GM12878 (cell line): Measurements from ENCODE around the gene NUDT22. TPM values are rescaled to one million over a fixed set of nuclear protein-coding genes. Genes with fewer than 3 reads are reported as not detected.

Experiments
- ATAC-seq: fragments of 200-7000 bp; cut with Tn5 transposase; 3 replicates; pipeline ENCODE4 v1.9.1; 2020; ENCODE audit warnings: mild to moderate bottlenecking, moderate library complexity
- BruUV-seq: library from RNA; stranded (reverse); fragments of 400-500 nt; replicated peaks from 2 replicates; lab custom pipeline; 2021; lab: Mats Ljungman, UMichigan
- CTCF ChIA-PET: fragments of 300-600 bp; sonication (Branson Sonifier 250); formaldehyde crosslinking; extraction: SDS; loops from one replicate; lab custom pipeline; 2021; ENCODE audit warnings: inconsistent platforms; lab: Yijun Ruan, JAX
- POLR2A ChIA-PET: fragments of 350-600 bp; formaldehyde crosslinking; extraction: SDS; loops from one replicate; lab custom pipeline; 2021; ENCODE audit warnings: inconsistent platforms; lab: Charles Lee
- RAD21 ChIA-PET: fragments of 300-600 bp; sonication (Branson Sonifier 250); formaldehyde crosslinking; loops from one replicate; lab custom pipeline; 2023; ENCODE audit warnings: antibody characterized with exemption; ENCODE audit not compliant: unreplicated experiment; lab: Charles Lee
- SMC1A ChIA-PET: fragments of 300-600 bp; sonication (Branson Sonifier 250); formaldehyde crosslinking; loops from one replicate; lab custom pipeline; 2023; ENCODE audit not compliant: unreplicated experiment, uncharacterized antibody; lab: Charles Lee
- DNase-seq: peaks from one replicate; pipeline ENCODE4 v3.0.0-alpha.2; 2011; ENCODE audit warnings: low read depth, low spot score
- FAIRE-seq: peaks from 3 replicates; lab custom pipeline; 2011; peaks lifted over from hg19 to GRCh38; lab: Jason Lieb, UNC
- H2AFZ ChIP-seq: 2 replicates; pipeline ENCODE4 v1.6.0; 2011; ENCODE audit warnings: low read depth, low read length, control low read depth; ENCODE audit not compliant: control insufficient read depth
- H3K27ac ChIP-seq: 2 replicates; pipeline ENCODE4 v1.5.1; 2011; ENCODE audit warnings: control low read depth; ENCODE audit not compliant: control insufficient read depth, insufficient read depth
- H3K27me3 ChIP-seq, 2 experiments: replicated peaks in 1 of 2; 2 replicates each; pipeline versions ENCODE4 v1.6.0 to v1.6.1; 2011; ENCODE audit warnings: low read length in 1 of 2; ENCODE audit not compliant: control insufficient read depth in 2 of 2, insufficient read depth in 2 of 2
- H3K36me3 ChIP-seq, 2 experiments: 2 replicates each; pipeline ENCODE4 v1.5.1; 2011; ENCODE audit warnings: low read length in 1 of 2; ENCODE audit not compliant: control insufficient read depth in 2 of 2, insufficient read depth in 2 of 2
- H3K4me1 ChIP-seq: 2 replicates; pipeline ENCODE4 v1.6.1; 2011; ENCODE audit warnings: mild to moderate bottlenecking, low read length, moderate library complexity, mixed read lengths; ENCODE audit not compliant: control insufficient read depth, insufficient read depth
- H3K4me2 ChIP-seq: 2 replicates; pipeline ENCODE4 v1.6.0; 2011; ENCODE audit warnings: control low read depth; ENCODE audit not compliant: control insufficient read depth, insufficient read depth
- H3K4me3 ChIP-seq: fragments of 200-600 bp; sonication (generic); 2 replicates; pipeline ENCODE4 v1.5.1; 2016
- H3K79me2 ChIP-seq: 2 replicates; pipeline ENCODE4 v1.6.0; 2011; ENCODE audit warnings: low read length; ENCODE audit not compliant: control insufficient read depth, insufficient read depth
- H3K9ac ChIP-seq: 2 replicates; pipeline ENCODE4 v1.8.0; 2011; ENCODE audit warnings: low read length, control low read depth, mixed read lengths; ENCODE audit not compliant: control insufficient read depth, insufficient read depth
- H3K9me3 ChIP-seq: replicated peaks from 3 replicates; pipeline ENCODE4 v1.5.1; 2011; ENCODE audit warnings: mild to moderate bottlenecking, low read length; ENCODE audit not compliant: control insufficient read depth, insufficient read depth
- H4K20me1 ChIP-seq: 2 replicates; pipeline ENCODE4 v1.6.0; 2011; ENCODE audit not compliant: control insufficient read depth, insufficient read depth
- ATF7 ChIP-seq: fragments of 450-650 bp; IDR thresholded peaks from 2 replicates; pipeline ENCODE4 v1.6.1; 2016; ENCODE audit warnings: low read depth, mild to moderate bottlenecking
- EGR1 ChIP-seq, 2 experiments: IDR thresholded peaks; 1 replicate in 1 of 2; 2 replicates in 1 of 2; pipeline ENCODE4 v1.6.1; 2011 to 2012; ENCODE audit warnings: low read depth in 2 of 2, low read length in 2 of 2, borderline replicate concordance in 1 of 2, mild to moderate bottlenecking in 1 of 2, moderate library complexity in 1 of 2
- GATAD2B ChIP-seq: fragments of 450-650 bp; conservative IDR thresholded peaks from 2 replicates; pipeline ENCODE4 v1.6.1; 2017; ENCODE audit warnings: low read depth, mild to moderate bottlenecking, moderate library complexity
- HCFC1 ChIP-seq: fragments of 150-350 bp; IDR thresholded peaks from 2 replicates; pipeline ENCODE4 v1.6.1; 2014; ENCODE audit warnings: low read length
- HDAC2 ChIP-seq: fragments of 200-600 bp; sonication (generic); IDR thresholded peaks from 2 replicates; pipeline ENCODE4 v1.6.1; 2017
- MXI1 ChIP-seq: fragments of 150-350 bp; IDR thresholded peaks from 2 replicates; pipeline ENCODE4 v1.6.1; 2011; ENCODE audit warnings: low read depth, mild to moderate bottlenecking, inconsistent platforms, low read length, improper control_type of control experiment
- NBN ChIP-seq: fragments of 450-650 bp; IDR thresholded peaks from 2 replicates; pipeline ENCODE4 v1.6.1; 2016
- NR2C2 ChIP-seq: IDR thresholded peaks from 2 replicates; pipeline ENCODE4 v1.6.1; 2011; ENCODE audit warnings: borderline replicate concordance, low read depth; ENCODE audit not compliant: control insufficient read depth, insufficient read length
- POLR2AphosphoS5 ChIP-seq: IDR thresholded peaks from 2 replicates; pipeline ENCODE4 v1.6.1; 2011; ENCODE audit warnings: mild to moderate bottlenecking, low read length, inconsistent platforms
- ZNF207 ChIP-seq: fragments of 450-650 bp; IDR thresholded peaks from 2 replicates; pipeline ENCODE4 v1.6.1; 2014; ENCODE audit warnings: antibody characterized with exemption, mild to moderate bottlenecking, borderline replicate concordance
- WGBS: methylation state at CpG from one replicate; pipeline ENCODE4 v1.1.6; 2016; ENCODE audit warnings: low lambda C conversion rate; ENCODE audit not compliant: insufficient replicate concordance, insufficient coverage; ENCODE audit errors: missing lambda C conversion rate; 5-methylcytosine and 5-hydroxymethylcytosine counted together
- in situ Hi-C: fragments of 300-500 bp; cut with MboI; formaldehyde crosslinking; loops from 9 replicates; pipeline ENCODE4 v1.14.3; 2018; ENCODE audit warnings: mixed read lengths
- intact Hi-C: fragments of 100-400 bp; cut with micrococcal nuclease; formaldehyde crosslinking; loops from one replicate; pipeline ENCODE4 v1.14.2; 2022; ENCODE audit not compliant: unreplicated experiment
- polyA plus RNA-seq, 11 experiments: library from polyadenylated mRNA; depleted of rRNA in 4 of 11; unstranded in 6 of 11; stranded (reverse) in 5 of 11; fragments of >200 nt; fragmentation: Nextera tagmentation in 4 of 11; fragmentation: Illumina TruSeq in 1 of 11; extraction: Ambion mirVana in 4 of 11; extraction: Trizol in 1 of 11; gene quantifications; 1 replicate in 1 of 11; 2 replicates in 10 of 11; pipeline versions ENCODE4 v1.2.1 to v1.2.3, GENCODE V29; 2011 to 2016; ENCODE audit warnings: inconsistent platforms in 2 of 11, missing spikeins in 2 of 11, low read depth in 1 of 11
- total RNA-seq, 4 experiments: library from RNA; depleted of rRNA in 3 of 4; stranded (reverse); fragments of >200 nt in 3 of 4; fragmentation: Illumina TruSeq in 1 of 4; extraction: Trizol in 1 of 4; gene quantifications; 2 replicates each; pipeline versions ENCODE4 v1.2.1 to v1.2.3, GENCODE V29; 2013 to 2021
- TF ChIP-seq, protein P1 (sequence below): IDR thresholded peaks from 2 replicates; pipeline ENCODE4 v1.6.1; 2011; ENCODE audit warnings: borderline replicate concordance, low read depth, mild to moderate bottlenecking, moderate library complexity, mixed read lengths, low read length; ENCODE audit not compliant: insufficient read depth; ENCODE audit errors: extremely low read length
- TF ChIP-seq, protein P2 (sequence below), 3 experiments: IDR thresholded peaks in 2 of 3; conservative IDR thresholded peaks in 1 of 3; 2 replicates each; pipeline ENCODE4 v1.5.1; 2011; ENCODE audit warnings: low read depth in 3 of 3, low read length in 3 of 3, mild to moderate bottlenecking in 3 of 3, control low read depth in 2 of 3, moderate library complexity in 2 of 3, inconsistent platforms in 1 of 3, mixed read lengths in 1 of 3; ENCODE audit not compliant: control insufficient read depth in 2 of 3, insufficient read depth in 1 of 3; ENCODE audit errors: extremely low read depth in 1 of 3

The NUDT22 gene
- total and polyA plus RNA-seq, 10 of the 15 experiments (the other 5 are each of a cell fraction or from before 2014, with no cell fraction given), result 6.7 to 115 (median 64.7) TPM

- TF ChIP-seq POLR2AphosphoS5, result no peak
- TF ChIP-seq MXI1, result no peak
- TF ChIP-seq NR2C2, result no peak
- TF ChIP-seq, protein P1, sequence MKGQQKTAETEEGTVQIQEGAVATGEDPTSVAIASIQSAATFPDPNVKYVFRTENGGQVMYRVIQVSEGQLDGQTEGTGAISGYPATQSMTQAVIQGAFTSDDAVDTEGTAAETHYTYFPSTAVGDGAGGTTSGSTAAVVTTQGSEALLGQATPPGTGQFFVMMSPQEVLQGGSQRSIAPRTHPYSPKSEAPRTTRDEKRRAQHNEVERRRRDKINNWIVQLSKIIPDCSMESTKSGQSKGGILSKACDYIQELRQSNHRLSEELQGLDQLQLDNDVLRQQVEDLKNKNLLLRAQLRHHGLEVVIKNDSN, result no peak
- no peak for TF ChIP-seq HCFC1
- no peak for TF ChIP-seq NBN
- TF ChIP-seq GATAD2B, result no peak
- TF ChIP-seq, all 136 proteins: peak for 0
Measured at GRCh38 chr11:64253043-64253442, 27.0 kb downstream of the NUDT22 start (continued).

DNA sequence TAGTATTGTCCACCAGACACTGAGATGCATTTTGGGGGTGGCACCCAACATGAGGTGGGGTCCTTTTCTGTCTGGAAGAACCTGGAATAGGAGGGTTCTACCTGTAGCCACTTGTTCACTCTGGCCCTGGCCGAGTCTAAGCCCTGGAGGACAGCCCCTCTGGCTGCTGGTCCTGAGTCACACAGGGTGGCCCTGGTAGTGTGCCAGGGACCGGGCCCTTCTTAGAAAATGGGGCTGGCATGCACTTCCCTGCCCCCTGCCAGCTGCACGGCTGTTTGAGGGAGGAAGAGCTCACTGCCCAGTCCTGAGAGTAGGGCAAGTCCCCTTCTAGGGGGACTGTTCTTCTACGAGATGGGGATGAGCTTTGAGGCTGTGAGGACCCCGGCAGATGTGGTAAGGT is 27.4 kb downstream of the NUDT22 start:
- RAD21 ChIA-PET, result no interaction called here
- H3K9me3 ChIP-seq, result no peaks in the 10 kb centered on the region
- TF ChIP-seq HDAC2 (no peak), ZNF207 (no peak), ATF7 (no peak), EGR1 (IDR thresholded peaks at IDR 0.05; ENCODE audit: borderline replicate concordance in 1 of 2, low read depth in 2 of 2, low read length in 2 of 2) (no peak)
- TF ChIP-seq, protein P2, sequence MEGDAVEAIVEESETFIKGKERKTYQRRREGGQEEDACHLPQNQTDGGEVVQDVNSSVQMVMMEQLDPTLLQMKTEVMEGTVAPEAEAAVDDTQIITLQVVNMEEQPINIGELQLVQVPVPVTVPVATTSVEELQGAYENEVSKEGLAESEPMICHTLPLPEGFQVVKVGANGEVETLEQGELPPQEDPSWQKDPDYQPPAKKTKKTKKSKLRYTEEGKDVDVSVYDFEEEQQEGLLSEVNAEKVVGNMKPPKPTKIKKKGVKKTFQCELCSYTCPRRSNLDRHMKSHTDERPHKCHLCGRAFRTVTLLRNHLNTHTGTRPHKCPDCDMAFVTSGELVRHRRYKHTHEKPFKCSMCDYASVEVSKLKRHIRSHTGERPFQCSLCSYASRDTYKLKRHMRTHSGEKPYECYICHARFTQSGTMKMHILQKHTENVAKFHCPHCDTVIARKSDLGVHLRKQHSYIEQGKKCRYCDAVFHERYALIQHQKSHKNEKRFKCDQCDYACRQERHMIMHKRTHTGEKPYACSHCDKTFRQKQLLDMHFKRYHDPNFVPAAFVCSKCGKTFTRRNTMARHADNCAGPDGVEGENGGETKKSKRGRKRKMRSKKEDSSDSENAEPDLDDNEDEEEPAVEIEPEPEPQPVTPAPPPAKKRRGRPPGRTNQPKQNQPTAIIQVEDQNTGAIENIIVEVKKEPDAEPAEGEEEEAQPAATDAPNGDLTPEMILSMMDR (IDR thresholded peaks at IDR 0.05 in 2 of 3, conservative IDR thresholded peaks at IDR 0.05 in 1 of 3; ENCODE audit: control insufficient read depth in 2 of 3, extremely low read depth in 1 of 3, insufficient read depth in 1 of 3, low read depth in 3 of 3, low read length in 3 of 3), result no peak
- no TSS peak for BruUV-seq
- no peaks in the 10 kb centered on the region for H4K20me1 ChIP-seq
- no peaks in the 10 kb centered on the region; a peak in 2 of 4 replicates for H3K36me3 ChIP-seq
- FAIRE-seq, result no peak
- no peak overlapping the region for H2AFZ ChIP-seq
- SMC1A ChIA-PET, result interaction anchor here (1.1 kb wide), 1 partner anchor 49 kb away, joined by 5 read pairs; no protein-coding TSS in a partner anchor
- H3K4me2 ChIP-seq, result no peak overlapping the region
- intact Hi-C loops (no loop called here), in situ Hi-C loops (no loop called here)
- POLR2A ChIA-PET, result interaction anchor here (1.9 kb wide), 1 partner anchor 17 kb away, joined by 5 read pairs; no protein-coding TSS in a partner anchor
- no peak overlapping the region for H3K9ac ChIP-seq
- H3K4me3 ChIP-seq, result no peak overlapping the region
- 51% methylated on average over 5 of the region's 5 CpGs for WGBS
- peaks cover 6% of the 10 kb centered on the region for H3K4me1 ChIP-seq
- no peak overlapping the region for H3K27ac ChIP-seq
- H3K27me3 ChIP-seq, result no peaks in the 10 kb centered on the region
- no peak for DNase-seq
- H3K79me2 ChIP-seq, result no peaks in the 10 kb centered on the region; the same call in 1 of the 2 replicates
- no peak for ATAC-seq
- CTCF ChIA-PET, result interaction anchor here (1.1 to 1.3 kb wide), 2 partner anchors 51 to 64 kb away, joined by 3 read pairs; partner anchors contain the start of genes PRDX5 and TRMT112
